ENCODE results near the gene CDKN2B-AS1.
"Not testable (repeated sequence)": the region's sequence is repeated elsewhere in the genome, so short reads cannot be mapped to it uniquely, and the experiment has no call there.

Gene CDKN2B-AS1

DNA sequence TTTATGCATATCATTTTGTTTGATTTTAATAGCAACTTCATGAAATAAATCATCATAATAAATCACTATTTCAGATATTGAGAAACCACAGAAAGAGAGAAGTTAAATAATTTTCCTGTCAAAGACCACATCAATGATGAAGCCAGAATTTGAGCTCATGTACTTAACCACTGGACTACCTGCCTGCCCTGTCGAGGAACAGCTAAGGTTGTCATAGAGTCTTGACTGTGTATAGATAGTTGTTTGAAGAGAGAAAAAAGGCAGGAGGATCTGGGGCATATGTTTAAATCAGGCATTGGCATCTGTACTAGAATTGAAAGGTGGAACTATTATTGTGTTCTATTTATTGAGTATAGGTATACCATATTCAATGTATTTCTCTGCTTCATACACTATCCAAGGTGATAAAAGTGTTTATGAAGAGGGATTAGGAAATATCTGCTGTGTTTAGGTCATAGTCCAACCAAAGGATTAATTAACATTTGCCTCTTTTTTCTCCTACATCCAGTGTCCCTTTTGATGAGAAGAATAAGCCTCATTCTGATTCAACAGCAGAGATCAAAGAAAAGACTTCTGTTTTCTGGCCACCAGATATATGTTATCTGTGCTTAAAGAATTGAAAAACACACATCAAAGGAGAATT, 51.8 kb downstream of the CDKN2B-AS1 start:
- DNase-seq, result no peak

DNA sequence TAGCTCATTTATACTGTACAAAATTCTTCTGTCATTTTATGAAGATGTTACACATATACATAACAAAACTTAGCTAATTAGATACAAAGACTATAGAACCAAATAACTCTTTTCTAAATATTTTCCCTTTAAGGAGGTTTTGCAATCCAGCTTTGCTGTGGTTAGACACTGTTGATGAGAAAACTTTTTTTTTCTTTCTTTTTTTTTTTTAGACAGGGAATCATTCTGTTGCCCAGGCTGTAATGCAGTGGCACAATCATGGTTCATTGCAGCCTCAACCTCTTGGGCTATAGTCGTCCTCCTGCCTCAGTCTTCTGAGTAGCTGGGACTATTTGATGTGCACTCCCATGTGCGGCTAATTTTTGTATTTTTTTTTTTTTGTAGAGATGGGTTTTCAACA, 53.0 kb downstream of the CDKN2B-AS1 start:
- no peak for DNase-seq

DNA sequence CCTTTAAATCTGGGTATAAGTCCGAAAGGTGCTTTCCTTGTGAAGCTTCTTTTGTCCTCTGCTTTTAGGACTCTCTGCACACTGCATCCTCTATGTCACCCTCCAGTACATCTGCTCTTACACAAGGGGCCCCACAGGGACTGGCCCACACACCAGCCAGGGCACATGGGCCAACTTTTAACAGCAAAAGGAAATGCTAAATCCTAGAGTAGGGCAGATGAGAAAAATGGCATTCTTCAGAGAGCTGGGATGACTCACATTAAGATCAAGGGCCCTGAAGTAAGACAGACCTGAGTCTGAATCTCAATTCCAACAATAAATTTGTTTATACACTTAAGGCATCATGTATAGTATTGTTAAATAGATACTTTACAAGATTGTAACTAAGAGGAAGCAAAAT, 54.8 kb downstream of the CDKN2B-AS1 start:
- no peak for DNase-seq

DNA sequence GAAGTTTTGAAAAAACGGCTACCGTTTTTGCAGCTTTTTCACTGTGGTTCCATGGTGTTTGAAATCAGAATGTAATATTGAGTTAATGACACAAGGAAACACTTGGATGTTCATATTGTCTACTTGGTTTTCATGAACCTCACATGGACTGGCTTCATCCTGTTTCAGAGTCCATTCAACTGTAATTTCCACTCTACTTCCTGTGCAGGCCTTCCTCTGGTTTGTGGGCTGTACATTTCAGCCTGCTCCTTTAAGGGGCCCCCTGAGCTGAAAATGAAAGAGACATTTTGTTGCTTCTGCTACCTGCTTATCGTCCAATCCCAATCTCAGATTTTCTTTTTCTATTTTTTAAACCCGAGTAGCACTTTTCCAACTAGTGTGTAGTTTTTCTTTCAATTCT, 56.3 kb downstream of the CDKN2B-AS1 start:
- DNase-seq, result no peak

DNA sequence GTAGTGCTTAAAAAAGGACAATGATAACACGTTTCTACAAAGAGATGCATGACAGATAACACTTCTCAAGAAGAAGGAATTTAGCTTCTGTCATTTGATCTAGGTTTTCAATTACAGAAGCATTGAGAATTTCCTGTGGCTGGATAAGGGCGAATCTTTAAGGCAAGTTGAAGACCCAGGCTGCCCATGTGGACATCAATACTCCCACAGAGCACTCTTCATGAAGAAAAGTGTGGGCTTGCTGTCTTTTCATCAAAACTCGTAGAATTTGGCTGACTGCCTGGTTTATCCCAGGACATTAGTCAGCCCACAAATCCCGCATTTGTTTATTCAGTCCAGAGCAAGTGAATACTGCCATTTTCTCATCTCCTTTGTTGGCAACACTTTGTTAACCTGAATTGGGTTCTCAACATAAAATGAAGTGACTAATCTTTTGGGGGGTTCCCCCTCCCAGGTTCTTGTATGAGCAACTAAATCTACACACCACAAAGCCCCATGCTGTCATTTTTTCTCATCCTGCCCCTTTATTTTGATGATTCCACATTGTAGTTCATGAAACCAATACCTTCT, 57.9 kb downstream of the CDKN2B-AS1 start:
- no peak for DNase-seq

DNA sequence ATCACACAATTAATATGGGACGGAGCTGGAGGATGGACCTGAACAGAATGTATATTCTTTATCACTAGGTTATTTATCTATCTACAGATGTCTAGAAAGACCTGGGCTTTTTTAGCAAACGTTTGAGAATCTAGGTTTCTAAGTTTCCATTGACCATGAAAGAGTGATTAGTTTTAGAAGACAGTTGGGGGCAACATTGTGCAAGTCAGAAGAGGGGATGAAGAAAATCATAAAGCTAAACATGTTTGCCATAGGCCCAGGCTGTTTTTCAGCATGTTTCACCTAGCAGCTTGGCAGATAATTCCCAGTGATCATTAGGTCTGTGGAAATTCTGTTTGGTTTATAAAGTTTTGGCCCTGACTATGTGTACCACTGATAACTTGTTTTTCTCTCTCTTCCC, 58.6 kb downstream of the CDKN2B-AS1 start:
- no peak for DNase-seq

DNA sequence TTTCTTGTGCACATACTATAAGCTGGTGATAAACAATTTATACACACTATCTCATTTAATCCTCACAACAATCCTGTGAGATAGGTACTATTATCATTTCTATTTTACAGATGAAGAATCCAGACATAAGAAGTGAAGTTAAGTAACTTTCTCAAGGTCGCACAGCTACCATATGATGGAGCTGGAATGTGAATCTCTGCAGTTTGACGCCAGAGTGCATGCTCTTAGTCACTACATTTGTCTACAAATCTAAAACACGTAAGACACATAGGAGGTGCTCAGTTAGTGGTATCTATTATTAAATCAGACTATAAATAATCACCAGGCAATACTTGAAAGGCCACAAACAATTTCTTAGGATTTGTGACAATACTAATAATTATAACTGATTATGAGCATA, 59.5 kb downstream of the CDKN2B-AS1 start:
- no peak for DNase-seq

DNA sequence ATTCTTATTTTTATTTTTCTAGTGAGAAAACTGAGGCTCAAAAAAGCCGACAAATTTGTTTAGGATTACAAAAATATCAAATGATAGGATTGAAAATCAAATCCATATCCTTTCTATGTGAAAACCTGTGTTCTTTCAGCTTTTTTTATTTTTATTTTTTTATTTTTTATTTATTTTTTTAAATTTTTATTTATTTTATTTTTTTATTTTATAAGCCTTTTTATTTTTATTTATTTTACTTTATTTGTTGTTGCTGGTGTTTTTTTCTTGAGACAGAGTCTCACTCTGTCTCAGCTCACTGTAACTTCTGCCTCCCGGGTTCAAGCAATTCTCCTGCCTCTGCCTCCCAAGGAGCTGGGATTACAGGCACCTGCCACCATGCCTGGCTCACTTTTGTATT, 59.9 kb downstream of the CDKN2B-AS1 start:
- no peak for DNase-seq

DNA sequence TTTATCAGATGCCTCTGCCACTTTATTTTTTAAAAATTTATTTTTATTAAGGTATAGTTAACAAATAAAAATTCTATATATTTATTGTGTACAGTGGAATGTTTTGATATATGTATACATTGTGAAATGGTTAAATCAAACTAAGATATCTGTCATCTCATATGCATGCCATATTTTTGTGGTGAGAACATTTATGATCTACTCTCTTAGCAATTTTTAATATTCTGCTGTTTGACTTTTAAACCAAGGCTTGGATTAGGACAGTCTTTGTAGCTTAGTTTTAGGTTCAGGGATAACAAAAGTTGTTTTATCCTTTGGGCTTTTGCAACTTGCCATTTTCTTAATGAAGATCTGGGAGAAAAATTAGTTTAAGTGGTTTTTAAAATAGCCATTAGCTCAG, 60.5 kb downstream of the CDKN2B-AS1 start:
- no peak for DNase-seq

DNA sequence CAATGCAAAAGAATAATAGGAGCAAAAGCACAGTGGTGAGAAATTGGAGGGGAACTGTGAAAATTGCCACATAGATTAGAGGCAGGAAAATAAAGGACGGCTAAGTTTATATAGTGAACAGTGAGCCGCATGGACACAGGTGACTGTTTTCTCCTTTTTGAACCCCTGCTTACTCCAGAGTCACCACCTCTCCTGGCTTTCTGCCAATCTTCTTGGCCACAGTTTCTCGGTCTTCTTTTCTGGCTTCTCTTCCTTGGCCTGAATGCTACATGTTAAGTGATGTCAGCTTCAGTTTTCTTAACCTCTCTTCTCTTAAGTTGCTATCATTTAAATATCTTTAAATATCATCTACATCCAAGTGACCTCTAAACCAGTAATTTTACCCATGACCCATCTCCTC, 61.8 kb downstream of the CDKN2B-AS1 start:
- no peak for DNase-seq

DNA sequence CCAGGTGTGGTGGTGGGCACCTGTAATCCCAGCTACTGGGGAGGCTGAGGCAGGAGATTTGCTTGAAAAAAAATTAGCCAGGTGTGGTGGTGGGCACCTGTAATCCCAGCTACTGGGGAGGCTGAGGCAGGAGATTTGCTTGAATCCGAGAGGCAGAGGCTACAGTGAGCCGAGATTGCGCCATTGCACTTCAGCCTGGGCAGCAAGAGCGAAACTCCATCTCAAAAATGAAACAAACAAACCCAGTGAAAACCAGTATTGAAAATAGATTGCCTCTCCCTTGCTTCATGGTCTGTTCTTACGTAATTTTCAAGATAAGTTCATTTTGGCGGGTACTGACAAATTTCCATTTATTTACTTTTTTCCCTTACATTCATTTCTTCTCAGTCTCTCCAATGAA, 63.4 kb downstream of the CDKN2B-AS1 start:
- DNase-seq, result not testable (repeated sequence)

DNA sequence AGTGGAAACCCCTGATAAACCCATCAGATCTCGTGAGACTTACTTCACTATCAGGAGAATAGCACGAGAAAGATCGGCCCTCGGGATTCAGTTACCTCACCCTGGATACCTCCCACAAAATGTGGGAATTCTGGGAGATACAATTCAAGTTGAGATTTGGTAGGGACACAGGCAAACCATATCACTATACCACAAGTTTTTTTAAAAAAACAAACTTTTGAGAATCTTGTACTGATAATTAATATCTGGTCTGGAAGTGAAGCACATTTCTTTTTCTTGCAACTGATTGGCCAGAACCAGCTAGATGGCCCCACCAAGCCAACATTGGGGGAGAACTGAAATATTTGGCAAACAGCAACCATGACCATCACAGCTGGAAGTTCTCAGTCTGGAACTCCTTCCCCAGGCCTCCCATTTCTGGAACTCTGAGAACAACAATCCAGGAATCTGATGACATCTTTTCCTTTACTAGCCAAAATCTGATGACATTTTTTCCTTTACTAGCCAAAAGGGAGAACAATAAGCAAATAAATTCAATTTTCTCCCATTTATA, 66.3 kb downstream of the CDKN2B-AS1 start:
- DNase-seq, result no peak

DNA sequence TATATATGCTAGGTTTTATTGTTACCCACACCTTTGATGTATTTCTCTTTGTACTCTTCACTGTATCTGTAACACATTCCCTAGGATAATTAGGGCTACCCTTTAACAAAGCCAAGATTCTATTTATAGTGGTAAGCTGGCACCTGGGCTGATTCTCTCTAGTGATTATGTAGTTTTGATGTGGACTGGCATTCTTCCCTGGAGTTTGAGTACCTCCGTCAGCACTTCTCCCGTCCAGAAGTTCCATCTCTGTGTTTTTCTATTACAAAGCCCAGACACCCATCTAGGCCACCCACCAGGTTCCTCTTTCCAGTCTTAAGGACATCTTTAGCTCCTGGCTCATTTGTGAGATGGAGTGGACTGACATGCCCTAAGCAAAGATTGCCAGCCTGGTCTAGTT, 70.4 kb downstream of the CDKN2B-AS1 start:
- no peak for DNase-seq

DNA sequence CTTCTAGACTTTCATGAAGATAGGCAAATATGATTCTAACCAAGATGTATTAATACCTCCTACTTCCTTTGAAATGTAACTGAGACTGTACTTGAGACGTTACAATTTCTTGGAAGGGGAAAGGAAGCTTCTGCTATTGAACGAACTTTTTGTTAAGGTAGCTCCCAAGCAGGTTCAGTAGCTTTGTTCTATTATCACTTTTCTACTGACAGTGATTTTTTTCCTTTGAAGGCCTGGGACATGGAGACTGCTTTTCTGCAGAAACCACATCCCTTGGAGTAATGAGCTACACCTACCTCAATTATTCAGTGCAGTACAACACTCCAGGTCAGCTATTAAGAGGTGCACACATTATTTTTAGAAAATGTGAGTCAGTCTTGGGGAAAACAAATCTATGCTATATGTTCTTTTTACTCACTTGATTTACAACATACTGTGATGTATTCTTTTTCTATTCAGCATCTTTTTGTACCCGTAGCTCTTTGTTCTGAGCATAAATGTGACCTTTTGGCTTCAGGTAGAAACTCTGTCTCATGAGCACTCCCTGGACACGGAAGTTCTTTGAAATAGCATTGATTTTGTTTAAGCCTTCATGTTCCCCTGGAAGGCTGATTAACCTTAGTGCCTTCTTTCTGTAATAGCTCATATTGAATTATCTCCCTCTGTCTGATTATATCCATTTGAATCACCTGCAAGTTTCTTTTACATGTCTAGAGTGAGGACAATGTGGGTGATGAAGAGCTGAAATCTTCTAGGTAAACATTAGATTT, 71.0 kb downstream of the CDKN2B-AS1 start:
- no peak for DNase-seq

DNA sequence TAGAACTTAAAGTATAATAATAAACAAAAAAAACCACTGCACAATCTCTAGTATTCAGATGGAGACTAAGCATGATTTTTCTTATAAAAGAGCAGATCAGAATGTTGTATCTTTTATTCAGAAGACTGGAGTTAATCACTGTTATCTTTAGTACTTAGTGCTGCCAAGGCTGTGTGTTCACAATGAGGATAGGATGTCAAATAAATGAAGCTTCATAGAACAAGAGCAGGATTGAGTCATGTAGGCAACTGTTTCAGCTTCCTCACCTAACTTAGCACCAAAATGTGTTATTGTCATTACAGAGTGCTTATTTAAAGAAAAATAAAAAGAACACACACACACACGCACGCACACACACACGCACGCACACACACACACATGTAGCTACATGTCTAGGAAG, 72.6 kb downstream of the CDKN2B-AS1 start:
- DNase-seq, result no peak

DNA sequence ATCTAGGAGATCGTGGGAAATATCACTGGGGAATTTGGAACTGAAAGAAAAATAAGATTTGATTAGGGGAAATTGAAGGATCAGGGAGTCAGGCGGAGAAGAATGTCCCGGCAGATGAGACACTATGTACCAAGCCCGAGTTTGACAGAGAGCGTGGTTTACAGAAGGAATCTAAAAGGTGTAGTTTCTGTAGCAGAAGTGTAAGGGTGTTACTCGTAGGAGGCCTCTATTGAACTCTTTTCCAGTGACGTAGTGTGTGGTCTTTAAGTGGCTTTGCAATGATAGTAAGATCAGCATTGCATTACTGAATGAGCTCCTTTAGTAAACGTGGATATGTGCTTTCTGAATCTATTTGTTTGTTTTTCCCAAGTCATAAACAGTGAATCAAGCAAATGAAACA, 73.8 kb downstream of the CDKN2B-AS1 start:
- DNase-seq, result no peak

DNA sequence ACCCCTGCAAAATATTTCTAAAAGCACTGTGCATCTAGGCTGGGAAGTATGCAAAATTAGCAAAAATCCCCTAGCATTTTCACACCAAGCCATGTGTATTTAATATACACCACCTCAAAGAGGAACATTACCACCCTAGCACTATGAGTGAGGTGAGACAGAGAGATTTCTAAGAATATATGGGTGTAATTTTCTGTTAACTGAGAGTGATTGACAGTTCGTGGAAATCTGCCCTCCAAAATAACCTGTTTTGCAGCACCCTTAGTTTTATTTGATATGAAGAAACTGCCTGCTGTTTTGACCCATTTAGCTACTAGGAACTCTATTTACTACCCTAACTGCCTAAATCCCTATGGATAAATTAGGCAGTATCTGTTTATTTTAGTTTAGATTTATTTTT, 78.8 kb downstream of the CDKN2B-AS1 start:
- no peak for DNase-seq

DNA sequence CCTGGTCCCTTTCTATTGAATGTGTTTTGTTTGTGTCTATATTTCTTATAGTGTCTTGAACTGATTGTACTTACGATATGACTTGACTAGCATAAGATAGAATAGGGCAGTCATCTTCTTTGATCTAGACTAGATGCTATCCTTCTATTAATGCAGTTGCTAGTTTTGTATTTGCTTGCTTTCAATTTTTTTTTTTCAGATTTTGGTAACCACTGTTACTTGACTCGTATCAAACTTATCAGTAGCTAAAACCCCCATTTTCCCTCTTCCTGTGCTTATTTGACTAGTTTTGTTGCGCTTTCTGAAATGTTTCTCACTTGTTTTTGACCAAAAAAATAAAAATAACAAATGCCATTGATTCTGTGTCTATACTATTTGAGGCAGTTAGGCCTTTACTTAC, 83.5 kb downstream of the CDKN2B-AS1 start:
- DNase-seq, result no peak

DNA sequence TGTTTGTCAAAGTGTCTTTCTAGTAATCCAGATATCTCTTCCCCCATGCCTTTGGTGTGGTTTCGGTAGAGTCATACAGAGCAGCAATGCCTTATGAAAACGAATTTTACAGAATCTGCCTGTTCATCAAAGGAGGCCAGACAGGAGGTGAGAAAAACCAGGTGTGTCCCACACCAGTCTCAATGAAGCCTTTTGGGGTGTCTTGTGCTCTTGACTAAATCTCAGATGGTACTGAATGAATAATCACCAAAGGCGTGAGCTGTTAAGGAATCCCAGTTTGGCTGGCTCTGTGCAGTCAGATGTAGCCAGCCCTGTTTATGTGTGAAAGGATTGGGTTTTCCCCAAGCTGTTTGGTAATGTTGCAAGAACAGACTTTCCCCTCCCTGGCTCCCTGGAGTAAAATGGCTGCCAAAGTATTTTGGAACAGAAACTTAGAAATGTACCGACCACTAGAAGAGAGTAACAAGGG, 85.3 kb downstream of the CDKN2B-AS1 start:
- peak; percentile 57 for DNase-seq

DNA sequence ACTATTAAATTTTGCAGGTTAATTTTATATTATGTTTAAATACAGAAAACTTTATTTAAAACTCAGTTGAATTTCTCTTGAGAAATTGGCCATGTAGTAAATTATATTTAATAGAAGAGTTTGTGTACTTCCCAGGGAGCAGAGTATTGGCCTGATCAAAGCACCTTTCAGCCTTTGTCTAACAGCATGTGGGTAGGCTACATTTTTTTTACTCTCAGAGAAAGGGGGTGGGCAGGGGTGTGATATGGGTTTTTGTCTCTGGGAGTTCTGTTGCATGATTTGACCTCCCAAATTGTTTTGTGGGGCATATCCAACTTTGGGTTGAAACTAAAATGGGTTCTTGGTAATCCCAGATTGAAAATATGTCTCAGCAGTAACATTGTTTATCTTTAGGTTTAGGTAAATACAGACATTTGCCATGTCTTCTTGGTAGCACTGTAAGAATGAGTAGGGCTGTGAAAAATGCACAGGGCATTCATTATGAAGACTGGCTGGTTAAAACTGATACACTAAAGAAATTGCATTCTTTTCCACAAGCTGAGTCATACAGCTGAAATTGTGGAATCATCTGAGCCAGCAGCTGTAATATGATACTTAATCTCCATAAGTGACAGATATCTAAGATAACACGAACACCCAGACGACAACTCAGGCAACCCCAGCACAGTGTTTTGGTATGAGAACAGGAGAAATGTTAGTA, 89.9 kb downstream of the CDKN2B-AS1 start:
- DNase-seq, result no peak

DNA sequence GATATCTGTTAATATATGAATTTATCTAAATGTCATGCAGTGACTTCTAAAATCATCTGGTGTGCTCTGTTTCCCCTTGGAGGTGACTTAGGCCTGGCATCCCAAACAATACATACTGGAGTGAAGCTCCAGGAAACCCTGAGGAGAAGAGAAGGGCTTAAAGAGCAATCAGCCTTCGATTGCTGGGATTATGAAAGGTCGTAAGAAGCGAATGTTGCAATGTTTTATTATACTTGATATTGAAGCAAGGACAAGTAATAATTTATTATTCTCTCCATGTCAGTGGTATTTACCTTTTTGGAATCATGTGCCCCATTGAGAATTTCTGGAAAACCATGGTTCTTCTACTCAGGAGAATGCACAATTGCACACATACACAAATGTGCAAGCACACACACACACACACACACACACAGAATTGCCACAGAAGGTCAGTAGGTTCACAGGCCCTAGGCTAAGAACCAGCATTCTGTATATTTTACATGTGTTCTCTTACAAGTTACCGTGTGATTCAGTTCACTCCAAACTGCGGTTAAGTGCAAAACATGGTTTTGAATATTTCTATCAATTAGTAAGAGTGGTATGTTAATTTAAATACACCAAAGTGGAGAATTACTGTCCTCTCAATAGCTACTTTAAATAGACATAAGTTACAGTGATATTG, 93.6 kb downstream of the CDKN2B-AS1 start:
- DNase-seq, result no peak

DNA sequence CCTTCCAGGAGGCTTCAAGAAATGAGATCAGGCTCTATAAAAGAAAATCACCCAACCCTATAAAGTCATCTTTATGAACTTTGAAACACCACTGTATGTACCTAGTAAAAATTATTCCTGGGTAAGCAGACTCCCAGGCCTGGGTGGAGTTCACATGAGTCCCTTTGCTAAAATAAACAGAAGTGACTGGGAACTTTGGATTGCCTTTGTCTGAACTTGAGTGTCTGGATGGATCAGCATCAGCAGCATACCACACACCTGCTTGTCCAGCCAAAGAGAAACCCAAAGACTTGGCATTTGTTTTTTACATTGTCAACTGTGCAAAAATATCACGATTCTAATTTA, 94.1 kb downstream of the CDKN2B-AS1 start:
- DNase-seq, result no peak

DNA sequence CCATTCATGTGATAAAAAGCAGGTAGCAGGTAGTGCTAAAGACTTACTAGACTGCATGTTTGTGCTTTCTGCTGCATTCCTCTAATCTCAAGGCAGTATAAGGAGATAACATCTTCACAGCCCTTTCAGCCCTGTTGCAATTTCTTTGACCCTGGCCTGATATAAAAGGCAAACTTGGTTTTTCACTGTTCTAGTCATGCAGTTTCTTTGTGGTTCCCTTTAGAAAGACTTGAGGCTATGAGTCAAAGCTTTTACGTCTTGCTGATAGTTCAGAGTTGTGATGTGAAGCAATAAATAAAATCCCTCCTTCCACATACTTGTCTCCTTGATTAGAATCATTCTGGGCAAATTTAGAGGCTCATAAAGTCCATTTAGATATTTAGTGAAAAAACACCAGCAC, 103.1 kb downstream of the CDKN2B-AS1 start:
- no peak for DNase-seq
